ENCODE measurements around the gene HLA-DQA2.

Gene HLA-DQA2

DNA sequence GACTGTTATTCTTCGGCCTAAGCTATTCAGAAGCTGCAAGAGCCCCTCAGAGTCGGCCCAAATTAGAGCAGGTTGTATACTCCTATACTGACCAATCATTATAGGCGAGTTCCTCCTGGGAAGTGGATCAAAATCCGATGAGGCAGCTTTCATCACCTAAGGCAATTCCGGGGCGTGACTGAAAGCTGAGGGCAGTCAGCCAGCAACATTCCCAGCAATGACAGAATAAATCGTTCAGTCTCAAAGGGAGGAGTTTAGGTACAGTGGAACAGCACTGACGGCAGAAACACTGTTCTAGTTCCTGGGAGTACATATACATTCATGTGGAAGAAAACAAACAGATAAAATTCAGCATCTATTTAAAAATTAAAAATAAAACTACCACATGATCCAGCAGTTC lies 11.4 kb downstream of the HLA-DQA2 start:
- peak; percentile 22 for DNase-seq (ENCODE audit: extremely low spot score)

DNA sequence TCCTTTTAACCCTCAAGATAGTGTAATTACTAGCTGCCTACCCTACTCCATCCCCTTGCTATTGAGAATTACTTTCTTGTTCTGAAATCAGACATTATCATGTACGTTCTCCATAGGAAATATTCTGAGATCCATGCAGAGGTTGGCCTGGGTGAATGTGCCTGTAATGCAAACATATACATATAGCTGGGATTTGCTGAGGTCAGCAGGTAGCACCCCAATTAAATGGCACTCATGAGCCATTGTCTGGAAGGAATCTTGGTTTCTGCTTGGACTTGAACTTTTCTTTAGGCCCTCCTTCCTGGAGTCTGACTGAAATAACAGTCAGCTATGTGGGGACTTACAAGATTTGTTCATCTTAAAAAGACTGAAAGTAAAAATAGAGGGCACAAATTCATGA lies 18.5 kb downstream of the HLA-DQA2 start:
- DNase-seq (ENCODE audit: extremely low spot score) = no peak
- no peak for TF ChIP-seq HDGF (IDR thresholded peaks at IDR 0.05; ENCODE audit: borderline replicate concordance)
- ChIA-PET CTCF (no interaction called here), POLR2A (no interaction called here)

More for the DNA sequence above, 11.4 kb downstream of the HLA-DQA2 start:
- TF ChIP-seq FOXM1 (IDR thresholded peaks at IDR 0.05; ENCODE audit: borderline replicate concordance) = no peak
- TF ChIP-seq CTBP1 (IDR thresholded peaks at IDR 0.05; ENCODE audit: borderline replicate concordance) = no peak
- TF ChIP-seq SUZ12 (IDR thresholded peaks at IDR 0.05) = no peak
- no peak for TF ChIP-seq PKNOX1 (IDR thresholded peaks at IDR 0.05)
- TF ChIP-seq HDGF (IDR thresholded peaks at IDR 0.05; ENCODE audit: borderline replicate concordance) = no peak
- no peak for TF ChIP-seq L3MBTL2 (conservative IDR thresholded peaks at IDR 0.05)
- no peak for TF ChIP-seq SP1 (IDR thresholded peaks at IDR 0.05)
- no peak for TF ChIP-seq BHLHE40 (IDR thresholded peaks at IDR 0.05; ENCODE audit: borderline replicate concordance)
- TF ChIP-seq ARNT (IDR thresholded peaks at IDR 0.05) = no peak
- no peak for TF ChIP-seq FOXA1 (IDR thresholded peaks at IDR 0.05)
- TF ChIP-seq LEF1 (IDR thresholded peaks at IDR 0.05; ENCODE audit: borderline replicate concordance) = no peak
- TF ChIP-seq FOXK2 (IDR thresholded peaks at IDR 0.05) = no peak
- TF ChIP-seq ELF4 (IDR thresholded peaks at IDR 0.05) = no peak
- CTCF ChIA-PET = interaction anchor here (0.6 kb wide), 1 partner anchor 25 kb away, joined by 3 read pairs; no protein-coding TSS in a partner anchor
- POLR2A ChIA-PET = no interaction called here

DNA sequence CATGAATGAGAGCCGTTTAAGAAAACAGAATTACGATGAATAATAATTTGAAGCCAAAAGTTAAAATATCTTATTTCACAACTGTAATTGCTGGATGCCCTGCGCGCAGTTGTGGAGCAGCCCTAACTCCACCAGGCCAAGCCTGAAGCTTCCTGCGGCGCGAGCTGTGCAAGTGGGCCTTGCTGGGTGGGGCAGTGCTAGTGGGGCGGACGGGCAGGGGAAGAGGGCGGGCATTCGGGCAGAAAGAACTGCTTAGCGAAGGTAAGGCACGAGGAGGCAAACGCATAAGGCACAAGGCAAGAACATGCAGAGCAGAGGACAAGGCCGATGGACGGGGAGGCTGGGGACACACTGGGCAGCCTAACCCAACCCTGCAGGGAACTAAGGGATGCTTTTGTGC lies 19.9 kb downstream of the HLA-DQA2 start:
- TF ChIP-seq PKNOX1 (IDR thresholded peaks at IDR 0.05) (no peak), TARDBP (IDR thresholded peaks at IDR 0.05) (no peak), NFRKB (IDR thresholded peaks at IDR 0.05) (no peak), ARNT (IDR thresholded peaks at IDR 0.05) (no peak), L3MBTL2 (conservative IDR thresholded peaks at IDR 0.05) (no peak), FOXK2 (IDR thresholded peaks at IDR 0.05) (no peak), FOXM1 (IDR thresholded peaks at IDR 0.05; ENCODE audit: borderline replicate concordance) (no peak)
- no peak for DNase-seq (ENCODE audit: extremely low spot score)
- CTCF ChIA-PET = no interaction called here
- POLR2A ChIA-PET = no interaction called here

GRCh38 chr6:32761548-32761947 lies 20.4 kb downstream of the HLA-DQA2 start:
- POLR2A ChIA-PET = no interaction called here
- CTCF ChIA-PET = no interaction called here
- DNase-seq (ENCODE audit: extremely low spot score) = no peak
- TF ChIP-seq ELF4 (IDR thresholded peaks at IDR 0.05) (no peak), SUZ12 (IDR thresholded peaks at IDR 0.05) (no peak), HDGF (IDR thresholded peaks at IDR 0.05; ENCODE audit: borderline replicate concordance) (no peak), PKNOX1 (IDR thresholded peaks at IDR 0.05) (no peak), NFRKB (IDR thresholded peaks at IDR 0.05) (no peak), CTBP1 (IDR thresholded peaks at IDR 0.05; ENCODE audit: borderline replicate concordance) (no peak), TARDBP (IDR thresholded peaks at IDR 0.05) (no peak), FOXA1 (IDR thresholded peaks at IDR 0.05) (no peak), LEF1 (IDR thresholded peaks at IDR 0.05; ENCODE audit: borderline replicate concordance) (no peak), FOXK2 (IDR thresholded peaks at IDR 0.05) (no peak), BHLHE40 (IDR thresholded peaks at IDR 0.05; ENCODE audit: borderline replicate concordance) (no peak), SP1 (IDR thresholded peaks at IDR 0.05) (no peak), ARNT (IDR thresholded peaks at IDR 0.05) (no peak), FOXM1 (IDR thresholded peaks at IDR 0.05; ENCODE audit: borderline replicate concordance) (no peak), ZNF384 (IDR thresholded peaks at IDR 0.05) (no peak), L3MBTL2 (conservative IDR thresholded peaks at IDR 0.05) (no peak)

GRCh38 chr6:32763421-32763820 lies 22.2 kb downstream of the HLA-DQA2 start, which contains the start of gene HLA-DQB2:
HLA-DQB2 (minus strand) TSS chr6:32763532; CDS start chr6:32763470, 62 bp downstream.
- no peak for DNase-seq (ENCODE audit: extremely low spot score)
- POLR2A ChIA-PET = no interaction called here
- no peak for TF ChIP-seq ARNT (IDR thresholded peaks at IDR 0.05)
- TF ChIP-seq FOXM1 (IDR thresholded peaks at IDR 0.05; ENCODE audit: borderline replicate concordance) = no peak
- TF ChIP-seq LEF1 (IDR thresholded peaks at IDR 0.05; ENCODE audit: borderline replicate concordance) = no peak
- TF ChIP-seq SUZ12 (IDR thresholded peaks at IDR 0.05) = no peak
- TF ChIP-seq NFRKB (IDR thresholded peaks at IDR 0.05) = no peak
- no peak for TF ChIP-seq L3MBTL2 (conservative IDR thresholded peaks at IDR 0.05)
- TF ChIP-seq FOXK2 (IDR thresholded peaks at IDR 0.05) = no peak
- TF ChIP-seq FOXA1 (IDR thresholded peaks at IDR 0.05) = no peak
- TF ChIP-seq TARDBP (IDR thresholded peaks at IDR 0.05) = no peak
- TF ChIP-seq ZNF384 (IDR thresholded peaks at IDR 0.05) = no peak
- no peak for TF ChIP-seq SP1 (IDR thresholded peaks at IDR 0.05)
- no peak for TF ChIP-seq CTBP1 (IDR thresholded peaks at IDR 0.05; ENCODE audit: borderline replicate concordance)
- no peak for TF ChIP-seq ELF4 (IDR thresholded peaks at IDR 0.05)
- TF ChIP-seq BHLHE40 (IDR thresholded peaks at IDR 0.05; ENCODE audit: borderline replicate concordance) = no peak
- CTCF ChIA-PET = interaction anchor here (1.2 kb wide), 1 partner anchor 16 kb away, joined by 3 read pairs; no protein-coding TSS in a partner anchor

DNA sequence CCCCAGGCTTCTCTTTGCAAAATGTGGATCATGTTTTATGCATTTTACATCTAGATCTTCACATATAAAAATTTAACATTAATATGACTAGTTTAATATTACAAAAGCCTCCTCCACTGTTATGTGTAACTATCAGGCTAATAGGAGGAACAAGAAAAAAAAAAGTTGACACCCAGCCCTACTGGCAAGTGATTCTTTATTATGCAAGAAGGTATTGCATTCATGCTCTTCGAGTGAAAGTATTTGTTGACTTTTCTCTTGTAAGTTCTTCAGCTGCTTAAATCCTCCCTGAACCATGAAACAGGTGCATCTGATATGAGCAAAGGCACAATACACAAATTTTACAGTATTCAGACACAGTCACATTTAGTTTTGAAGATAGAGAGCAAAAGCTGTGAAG lies 22.9 kb downstream of the HLA-DQA2 start:
- POLR2A ChIA-PET = no interaction called here

More for the DNA sequence above, 22.9 kb downstream of the HLA-DQA2 start:
- DNase-seq (ENCODE audit: extremely low spot score) = no peak
- CTCF ChIA-PET = interaction anchor here (1.2 kb wide), 1 partner anchor 17 kb away, joined by 3 read pairs; no protein-coding TSS in a partner anchor
- TF ChIP-seq PKNOX1 (IDR thresholded peaks at IDR 0.05) (no peak), SUZ12 (IDR thresholded peaks at IDR 0.05) (no peak), CTBP1 (IDR thresholded peaks at IDR 0.05; ENCODE audit: borderline replicate concordance) (no peak), L3MBTL2 (conservative IDR thresholded peaks at IDR 0.05) (no peak), NFRKB (IDR thresholded peaks at IDR 0.05) (no peak), FOXK2 (IDR thresholded peaks at IDR 0.05) (no peak), ARNT (IDR thresholded peaks at IDR 0.05) (no peak), TARDBP (IDR thresholded peaks at IDR 0.05) (no peak), FOXA1 (IDR thresholded peaks at IDR 0.05) (no peak), ZNF384 (IDR thresholded peaks at IDR 0.05) (no peak), BHLHE40 (IDR thresholded peaks at IDR 0.05; ENCODE audit: borderline replicate concordance) (no peak), SP1 (IDR thresholded peaks at IDR 0.05) (no peak), FOXM1 (IDR thresholded peaks at IDR 0.05; ENCODE audit: borderline replicate concordance) (no peak), HDGF (IDR thresholded peaks at IDR 0.05; ENCODE audit: borderline replicate concordance) (no peak), LEF1 (IDR thresholded peaks at IDR 0.05; ENCODE audit: borderline replicate concordance) (no peak), ELF4 (IDR thresholded peaks at IDR 0.05) (no peak)

All from HEK293T (cell line).